ENCODE measurements around the gene PCDHGC5.

DNA sequence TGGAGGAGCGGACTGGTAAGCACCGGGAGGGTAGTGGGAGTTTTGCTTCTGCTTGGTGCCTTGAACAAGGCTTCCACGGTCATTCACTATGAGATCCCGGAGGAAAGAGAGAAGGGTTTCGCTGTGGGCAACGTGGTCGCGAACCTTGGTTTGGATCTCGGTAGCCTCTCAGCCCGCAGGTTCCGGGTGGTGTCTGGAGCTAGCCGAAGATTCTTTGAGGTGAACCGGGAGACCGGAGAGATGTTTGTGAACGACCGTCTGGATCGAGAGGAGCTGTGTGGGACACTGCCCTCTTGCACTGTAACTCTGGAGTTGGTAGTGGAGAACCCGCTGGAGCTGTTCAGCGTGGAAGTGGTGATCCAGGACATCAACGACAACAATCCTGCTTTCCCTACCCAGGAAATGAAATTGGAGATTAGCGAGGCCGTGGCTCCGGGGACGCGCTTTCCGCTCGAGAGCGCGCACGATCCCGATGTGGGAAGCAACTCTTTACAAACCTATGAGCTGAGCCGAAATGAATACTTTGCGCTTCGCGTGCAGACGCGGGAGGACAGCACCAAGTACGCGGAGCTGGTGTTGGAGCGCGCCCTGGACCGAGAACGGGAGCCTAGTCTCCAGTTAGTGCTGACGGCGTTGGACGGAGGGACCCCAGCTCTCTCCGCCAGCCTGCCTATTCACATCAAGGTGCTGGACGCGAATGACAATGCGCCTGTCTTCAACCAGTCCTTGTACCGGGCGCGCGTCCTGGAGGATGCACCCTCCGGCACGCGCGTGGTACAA, 12.6 kb upstream of the PCDHGC5 start:
- TF ChIP-seq POLR2A (IDR thresholded peaks at IDR 0.05) (no peak), CTCF (IDR thresholded peaks at IDR 0.05) (no peak)

All from right lobe of liver (tissue), 4 donors.